BJ (cell line): ENCODE measurements around the gene SHH. TPM values are rescaled to one million over a fixed set of nuclear protein-coding genes. Genes with fewer than 3 reads are reported as not detected.

Source experiments
- CTCF ChIA-PET: fragments of 350-600 bp; formaldehyde crosslinking; extraction: SDS; loops from one replicate; lab custom pipeline; 2021; ENCODE audit warnings: antibody characterized with exemption, inconsistent platforms; lab: Yijun Ruan, JAX
- POLR2A ChIA-PET: fragments of 300-600 bp; sonication (Branson Sonifier 250); formaldehyde crosslinking; extraction: SDS; loops from one replicate; lab custom pipeline; 2021; ENCODE audit warnings: antibody characterized with exemption; lab: Charles Lee
- DNase-seq: peaks from one replicate; pipeline ENCODE4 v3.0.0-alpha.2; 2011; ENCODE audit warnings: low read depth
- H3K27me3 ChIP-seq: 2 replicates; pipeline ENCODE4 v1.6.0; 2011; ENCODE audit warnings: low read length; ENCODE audit not compliant: control insufficient read depth, insufficient read depth
- H3K36me3 ChIP-seq: 2 replicates; pipeline ENCODE4 v1.5.1; 2011; ENCODE audit warnings: low read length; ENCODE audit not compliant: control insufficient read depth, insufficient read depth
- H3K4me3 ChIP-seq: 2 replicates; pipeline ENCODE4 v1.5.1; 2011; ENCODE audit warnings: low read depth, mild to moderate bottlenecking, control low read depth, low read length
- polyA plus RNA-seq: library from polyadenylated mRNA; depleted of rRNA; stranded (reverse); fragments of >200 nt; gene quantifications from 2 replicates; pipeline ENCODE4 v1.2.3, GENCODE V29; 2011
- TF ChIP-seq, protein P1 (sequence below): IDR thresholded peaks from 2 replicates; pipeline ENCODE4 v1.5.1; 2011; ENCODE audit warnings: low read depth, mild to moderate bottlenecking, control low read depth, inconsistent platforms, low read length, moderate library complexity; ENCODE audit not compliant: insufficient read depth

The SHH gene
- polyA plus RNA-seq, 1 experiment = not detected

- Histone ChIP-seq H3K4me3 (no peak overlapping the region), H3K36me3 (no peaks in the 10 kb centered on the region), H3K27me3 (peaks cover 66% of the 10 kb centered on the region)
- DNase-seq = no peak
- POLR2A ChIA-PET = interaction anchor here (0.7 kb wide), 1 partner anchor 210 kb away, joined by 3 read pairs; no protein-coding TSS in a partner anchor
- CTCF ChIA-PET = interaction anchor here (0.6 kb wide), 1 partner anchor 30 kb away, joined by 4 read pairs; no protein-coding TSS in a partner anchor
- TF ChIP-seq, protein P1, sequence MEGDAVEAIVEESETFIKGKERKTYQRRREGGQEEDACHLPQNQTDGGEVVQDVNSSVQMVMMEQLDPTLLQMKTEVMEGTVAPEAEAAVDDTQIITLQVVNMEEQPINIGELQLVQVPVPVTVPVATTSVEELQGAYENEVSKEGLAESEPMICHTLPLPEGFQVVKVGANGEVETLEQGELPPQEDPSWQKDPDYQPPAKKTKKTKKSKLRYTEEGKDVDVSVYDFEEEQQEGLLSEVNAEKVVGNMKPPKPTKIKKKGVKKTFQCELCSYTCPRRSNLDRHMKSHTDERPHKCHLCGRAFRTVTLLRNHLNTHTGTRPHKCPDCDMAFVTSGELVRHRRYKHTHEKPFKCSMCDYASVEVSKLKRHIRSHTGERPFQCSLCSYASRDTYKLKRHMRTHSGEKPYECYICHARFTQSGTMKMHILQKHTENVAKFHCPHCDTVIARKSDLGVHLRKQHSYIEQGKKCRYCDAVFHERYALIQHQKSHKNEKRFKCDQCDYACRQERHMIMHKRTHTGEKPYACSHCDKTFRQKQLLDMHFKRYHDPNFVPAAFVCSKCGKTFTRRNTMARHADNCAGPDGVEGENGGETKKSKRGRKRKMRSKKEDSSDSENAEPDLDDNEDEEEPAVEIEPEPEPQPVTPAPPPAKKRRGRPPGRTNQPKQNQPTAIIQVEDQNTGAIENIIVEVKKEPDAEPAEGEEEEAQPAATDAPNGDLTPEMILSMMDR = no peak
These were observed 3.5 kb downstream of the SHH start for GRCh38 chr7:155808549-155809331.

GRCh38 chr7:155807789-155808548, 4.3 kb downstream of the SHH start:
- DNase-seq = no peak
- peaks cover 68% of the 10 kb centered on the region for H3K27me3 ChIP-seq
- H3K4me3 ChIP-seq = no peak overlapping the region
- TF ChIP-seq, protein P1 = no peak
- POLR2A ChIA-PET = interaction anchor here (0.7 kb wide), 1 partner anchor 210 kb away, joined by 3 read pairs; no protein-coding TSS in a partner anchor
- CTCF ChIA-PET = interaction anchor here (0.6 kb wide), 1 partner anchor 29 kb away, joined by 4 read pairs; no protein-coding TSS in a partner anchor
- no peaks in the 10 kb centered on the region for H3K36me3 ChIP-seq

DNA sequence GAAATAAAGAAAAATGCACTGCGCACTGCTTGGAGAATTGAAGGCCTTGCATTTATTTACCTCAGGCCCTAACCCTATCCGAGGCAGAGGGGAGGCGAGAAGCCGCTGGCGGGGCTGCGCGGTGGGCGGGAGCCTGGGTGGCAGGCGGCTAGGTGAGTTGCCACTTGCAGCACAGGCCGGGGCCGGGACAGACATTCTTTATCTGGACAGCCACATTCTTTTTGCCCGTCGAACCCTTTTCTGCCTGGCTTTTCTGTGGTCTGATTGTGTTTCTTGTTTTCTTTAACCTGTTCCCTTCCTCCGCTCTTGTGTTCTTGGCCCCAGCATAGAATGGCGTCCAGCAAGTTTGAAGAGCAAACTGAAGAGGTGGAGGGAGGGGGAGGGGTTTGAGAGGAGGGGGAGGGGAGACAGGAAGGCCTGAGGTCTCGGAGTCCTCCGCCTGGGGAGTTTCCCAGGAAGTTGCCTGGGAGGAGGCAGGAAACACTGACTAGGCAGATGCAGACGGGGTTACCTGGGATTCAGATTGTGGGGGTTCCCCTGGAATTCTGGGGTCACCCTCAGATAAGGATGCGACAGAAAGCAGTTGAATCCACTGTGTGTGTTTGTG, 5.1 kb downstream of the SHH start:
- ChIA-PET POLR2A (no interaction called here), CTCF (interaction anchor here (1.7 kb wide), 1 partner anchor 955 kb away, joined by 3 read pairs; no protein-coding TSS in a partner anchor)
- H3K36me3 ChIP-seq = no peaks in the 10 kb centered on the region
- H3K4me3 ChIP-seq = no peak overlapping the region
- H3K27me3 ChIP-seq = peaks cover 60% of the 10 kb centered on the region
- no peak for DNase-seq
- TF ChIP-seq, protein P1 = no peak

GRCh38 chr7:155806096-155806871, 6.0 kb downstream of the SHH start:
- POLR2A ChIA-PET = no interaction called here
- TF ChIP-seq, protein P1 = no peak
- H3K4me3 ChIP-seq = no peak overlapping the region
- peaks cover 55% of the 10 kb centered on the region for H3K27me3 ChIP-seq
- DNase-seq = no peak
- no peaks in the 10 kb centered on the region for H3K36me3 ChIP-seq
- CTCF ChIA-PET = interaction anchor here (0.5 to 1.7 kb wide), 6 partner anchors 9 to 1192 kb away, joined by 3 to 4 read pairs (median 3); no protein-coding TSS in a partner anchor
